Suprapubic skin (tissue), 4 donors: ENCODE measurements around the gene MIOS. TPM values are rescaled to one million over a fixed set of nuclear protein-coding genes. Genes with fewer than 3 reads are reported as not detected.

Experiments used
- DNase-seq, 2 donors: peaks; one replicate each; pipeline ENCODE4 v3.0.0-alpha.2; 2019; ENCODE audit warnings: low spot score in 2 of 2
- H3K27ac ChIP-seq: fragments of 200-600 bp; sonication (generic); one replicate; pipeline ENCODE4 v1.5.1; 2019
- H3K27me3 ChIP-seq: fragments of 200-600 bp; sonication (generic); one replicate; pipeline ENCODE4 v1.5.1; 2019
- H3K36me3 ChIP-seq: fragments of 200-600 bp; sonication (generic); one replicate; pipeline ENCODE4 v1.5.1; 2019
- H3K4me1 ChIP-seq: fragments of 200-600 bp; sonication (generic); one replicate; pipeline ENCODE4 v1.5.1; 2019
- H3K4me3 ChIP-seq: fragments of 200-600 bp; sonication (generic); one replicate; pipeline ENCODE4 v1.5.1; 2019; ENCODE audit warnings: mild to moderate bottlenecking
- H3K9me3 ChIP-seq: fragments of 200-600 bp; sonication (generic); one replicate; pipeline ENCODE4 v1.5.1; 2019
- CTCF ChIP-seq, 2 donors: fragments of 200-600 bp in 1 of 2; fragments of 450-650 bp in 1 of 2; sonication (generic) in 1 of 2; IDR thresholded peaks; one replicate each; pipeline ENCODE4 v1.5.1; 2016 to 2019; ENCODE audit warnings: antibody characterized with exemption in 2 of 2, mild to moderate bottlenecking in 1 of 2, moderate library complexity in 1 of 2
- EP300 ChIP-seq: sonication (generic); formaldehyde crosslinking; IDR thresholded peaks from one replicate; pipeline ENCODE4 v1.6.1; 2017; ENCODE audit warnings: antibody characterized with exemption
- POLR2A ChIP-seq, 2 donors: fragments of 450-650 bp; IDR thresholded peaks; one replicate each; pipeline ENCODE4 v1.6.1; 2017; ENCODE audit warnings: antibody characterized with exemption in 2 of 2, mild to moderate bottlenecking in 2 of 2, moderate library complexity in 2 of 2
- POLR2AphosphoS5 ChIP-seq, 3 donors: sonication (generic); formaldehyde crosslinking; IDR thresholded peaks; one replicate each; pipeline ENCODE4 v1.6.1; 2017; ENCODE audit warnings: antibody characterized with exemption in 3 of 3
- WGBS: methylation state at CpG from one replicate; pipeline ENCODE4 v1.1.5; 2018; 5-methylcytosine and 5-hydroxymethylcytosine counted together
- total RNA-seq, 4 donors: library from RNA; depleted of rRNA; stranded (reverse); fragments of >200 nt; gene quantifications; one replicate each; pipeline ENCODE4 v1.1.0, GENCODE V29; 2016

The MIOS gene
- total RNA-seq, 4 donors from 2014 or later = 45.1 to 65.8 (median 55.7) TPM

- H3K4me1 ChIP-seq = peaks cover 26% of the 10 kb centered on the region
- peaks cover 13% of the 10 kb centered on the region for H3K36me3 ChIP-seq
- WGBS = under 1% methylated on average over 59 of the region's 68 CpGs
- peak within 1 kb of the TSS; percentile 95 for H3K27ac ChIP-seq
- no peaks in the 10 kb centered on the region for H3K27me3 ChIP-seq
- peak within 1 kb of the TSS; percentile 91 for H3K4me3 ChIP-seq
- TF ChIP-seq EP300 (no peak), POLR2AphosphoS5 (IDR thresholded peaks at IDR 0.05) (peak in 2 of 3 donors; percentile 33 to 80), POLR2A (IDR thresholded peaks at IDR 0.05) (peak; percentile 51 to 71)
- H3K9me3 ChIP-seq = no peaks in the 10 kb centered on the region
- peak; percentile 99 for DNase-seq
Observed at GRCh38 chr7:7640221-7641128, 73.8 kb downstream of the MIOS start, which contains the start of gene UMAD1. Gene UMAD1 (plus strand): TSS chr7:7640752. CDS start chr7:7673372, 32,620 bp downstream.

- H3K36me3 ChIP-seq = peaks cover 8% of the 10 kb centered on the region
- 4% methylated on average over 21 of the region's 22 CpGs for WGBS
- DNase-seq = no peak
- H3K4me1 ChIP-seq = peaks cover 26% of the 10 kb centered on the region
- H3K27ac ChIP-seq = peak overlapping the region; percentile 95
- peak overlapping the region; percentile 91 for H3K4me3 ChIP-seq
- no peaks in the 10 kb centered on the region for H3K9me3 ChIP-seq
- H3K27me3 ChIP-seq = no peaks in the 10 kb centered on the region
- TF ChIP-seq EP300 (no peak), CTCF (IDR thresholded peaks at IDR 0.05) (no peak), POLR2AphosphoS5 (IDR thresholded peaks at IDR 0.05) (no peak), POLR2A (IDR thresholded peaks at IDR 0.05) (no peak)
Observed at GRCh38 chr7:7641129-7641663, 74.5 kb downstream of the MIOS start.

- no peaks in the 10 kb centered on the region for H3K36me3 ChIP-seq
- H3K27ac ChIP-seq = no peak overlapping the region
- WGBS = 60% methylated on average over 6 of the region's 6 CpGs
- H3K27me3 ChIP-seq = no peaks in the 10 kb centered on the region
- no peaks in the 10 kb centered on the region for H3K9me3 ChIP-seq
- peaks cover 26% of the 10 kb centered on the region for H3K4me1 ChIP-seq
- peak overlapping the region; percentile 91 for H3K4me3 ChIP-seq
- no peak for TF ChIP-seq POLR2AphosphoS5 (IDR thresholded peaks at IDR 0.05)
- no peak for DNase-seq
Observed at GRCh38 chr7:7642081-7642480, 75.4 kb downstream of the MIOS start.

GRCh38 chr7:7647495-7648036, 80.9 kb downstream of the MIOS start:
- no peak for DNase-seq
- Histone ChIP-seq H3K27me3 (no peaks in the 10 kb centered on the region), H3K9me3 (no peaks in the 10 kb centered on the region), H3K4me3 (no peak overlapping the region), H3K27ac (no peak overlapping the region), H3K36me3 (no peaks in the 10 kb centered on the region), H3K4me1 (peaks cover 2% of the 10 kb centered on the region)
- 85% methylated on average over 5 of the region's 6 CpGs for WGBS
- TF ChIP-seq POLR2A (IDR thresholded peaks at IDR 0.05) = no peak
- no peak for TF ChIP-seq CTCF (IDR thresholded peaks at IDR 0.05)

GRCh38 chr7:7650682-7651206, 84.1 kb downstream of the MIOS start:
- DNase-seq = no peak
- TF ChIP-seq EP300 = no peak
- no peak for TF ChIP-seq POLR2AphosphoS5 (IDR thresholded peaks at IDR 0.05)
- no peak for TF ChIP-seq CTCF (IDR thresholded peaks at IDR 0.05)
- TF ChIP-seq POLR2A (IDR thresholded peaks at IDR 0.05) = no peak
- peaks cover 6% of the 10 kb centered on the region for H3K4me1 ChIP-seq
- H3K27ac ChIP-seq = no peak overlapping the region
- no peaks in the 10 kb centered on the region for H3K9me3 ChIP-seq
- no peaks in the 10 kb centered on the region for H3K36me3 ChIP-seq
- H3K4me3 ChIP-seq = no peak overlapping the region
- WGBS = 97% methylated on average over 2 of the region's 2 CpGs
- H3K27me3 ChIP-seq = no peaks in the 10 kb centered on the region

- Histone ChIP-seq H3K36me3 (no peaks in the 10 kb centered on the region), H3K4me1 (peaks cover 6% of the 10 kb centered on the region), H3K9me3 (no peaks in the 10 kb centered on the region), H3K4me3 (no peak overlapping the region), H3K27ac (no peak overlapping the region), H3K27me3 (no peaks in the 10 kb centered on the region)
- WGBS = 45% methylated on average over 3 of the region's 3 CpGs
- TF ChIP-seq CTCF (IDR thresholded peaks at IDR 0.05) (no peak), POLR2A (IDR thresholded peaks at IDR 0.05) (no peak), POLR2AphosphoS5 (IDR thresholded peaks at IDR 0.05) (no peak)
- DNase-seq = no peak
Observed at GRCh38 chr7:7651479-7651878, 84.8 kb downstream of the MIOS start.
